Mesothelial cell of epicardium (in vitro differentiated cells): ENCODE data around the gene HMG20A. TPM values are rescaled to one million over a fixed set of nuclear protein-coding genes. Genes with fewer than 3 reads are reported as not detected.

Experiments used
- DNase-seq, 2 experiments: peaks; one replicate each; pipeline ENCODE4 v3.0.0; 2021; ENCODE audit warnings: low spot score in 2 of 2; ENCODE audit not compliant: unreplicated experiment in 2 of 2
- H3K27ac Mint-ChIP-seq: 2 replicates; pipeline ENCODE4 v1.8.0; 2021; ENCODE audit warnings: mixed read lengths
- H3K27me3 Mint-ChIP-seq: 2 replicates; pipeline ENCODE4 v1.8.0; 2021; ENCODE audit warnings: low read depth, mixed read lengths
- H3K36me3 Mint-ChIP-seq: 2 replicates; pipeline ENCODE4 v1.8.0; 2021; ENCODE audit warnings: mixed read lengths
- H3K4me1 Mint-ChIP-seq: 2 replicates; pipeline ENCODE4 v1.8.0; 2021; ENCODE audit warnings: mixed read lengths
- H3K4me3 Mint-ChIP-seq: 2 replicates; pipeline ENCODE4 v1.8.0; 2021; ENCODE audit warnings: mild to moderate bottlenecking, moderate library complexity, mixed read lengths
- H3K9me3 Mint-ChIP-seq: 2 replicates; pipeline ENCODE4 v1.8.0; 2021; ENCODE audit warnings: mixed read lengths
- CTCF ChIP-seq: fragments of 200-600 bp; sonication (generic); IDR thresholded peaks from one replicate; pipeline ENCODE4 v1.5.0; 2021; ENCODE audit warnings: antibody characterized with exemption; ENCODE audit not compliant: unreplicated experiment
- total RNA-seq: library from RNA; stranded (reverse); gene quantifications from 3 replicates; pipeline ENCODE4 v1.2.1, GENCODE V29; 2021

HMG20A gene
- total RNA-seq, 1 donor from 2014 or later = 70.5 TPM

DNA sequence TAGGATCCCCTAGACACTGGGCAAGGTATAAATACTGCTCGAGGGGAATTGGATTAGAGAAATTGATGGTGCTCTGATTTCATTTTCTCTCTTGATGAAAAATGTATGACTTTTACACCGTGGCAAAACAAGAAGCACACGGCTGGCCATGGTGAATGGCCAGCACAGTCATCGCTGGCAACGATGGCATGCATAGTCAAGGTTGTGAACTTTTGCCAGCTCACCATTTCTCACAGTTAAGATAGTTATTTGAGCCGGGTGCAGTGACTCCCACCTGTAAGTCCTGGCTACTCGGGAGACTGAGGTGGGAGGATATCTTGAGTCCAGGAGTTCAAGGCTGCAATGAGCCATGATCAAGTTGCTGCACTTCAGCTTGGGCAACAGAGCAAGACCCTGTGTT lies 95.4 kb downstream of the HMG20A start:
- H3K27me3 Mint-ChIP-seq = no peaks in the 10 kb centered on the region
- no peak for TF ChIP-seq CTCF
- H3K4me1 Mint-ChIP-seq = no peaks in the 10 kb centered on the region
- H3K36me3 Mint-ChIP-seq = peaks cover 7% of the 10 kb centered on the region
- H3K27ac Mint-ChIP-seq = no peak overlapping the region
- no peak overlapping the region for H3K4me3 Mint-ChIP-seq
- DNase-seq = no peak
- H3K9me3 Mint-ChIP-seq = no peaks in the 10 kb centered on the region

- Mint-ChIP-seq H3K4me1 (no peaks in the 10 kb centered on the region), H3K27me3 (no peaks in the 10 kb centered on the region), H3K4me3 (no peak overlapping the region), H3K27ac (no peak overlapping the region), H3K9me3 (no peaks in the 10 kb centered on the region), H3K36me3 (peaks cover 5% of the 10 kb centered on the region)
- TF ChIP-seq CTCF = no peak
- no peak for DNase-seq
Measured at GRCh38 chr15:77516786-77517185, 96.1 kb downstream of the HMG20A start.

- TF ChIP-seq CTCF = no peak
- Mint-ChIP-seq H3K4me1 (no peaks in the 10 kb centered on the region), H3K4me3 (no peak overlapping the region)
Measured at GRCh38 chr15:77517579-77517978, 96.9 kb downstream of the HMG20A start.

DNA sequence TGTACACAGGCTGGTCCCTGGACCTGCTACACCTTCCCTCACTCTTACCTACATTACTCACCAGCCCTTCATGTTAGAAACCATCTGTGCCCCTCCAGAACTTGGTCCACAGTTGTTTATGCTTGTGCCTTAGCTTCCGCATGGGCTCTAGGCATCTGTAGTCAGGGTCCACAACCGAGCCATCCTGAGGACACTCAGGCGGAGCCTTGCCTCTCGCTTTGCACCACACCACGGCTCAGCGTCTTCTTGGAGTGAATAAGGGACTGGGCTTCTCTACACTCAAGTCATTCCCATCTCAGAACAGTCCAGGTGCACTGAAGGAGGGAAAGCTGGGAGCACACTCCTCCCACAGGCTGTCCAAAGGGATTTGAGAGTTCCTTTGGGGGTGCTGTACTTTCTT lies 97.8 kb downstream of the HMG20A start:
- no peaks in the 10 kb centered on the region for H3K4me1 Mint-ChIP-seq
- no peak overlapping the region for H3K27ac Mint-ChIP-seq
- DNase-seq = no peak
- no peaks in the 10 kb centered on the region for H3K27me3 Mint-ChIP-seq
- no peak for TF ChIP-seq CTCF
- H3K36me3 Mint-ChIP-seq = no peaks in the 10 kb centered on the region
- no peak overlapping the region for H3K4me3 Mint-ChIP-seq
- H3K9me3 Mint-ChIP-seq = no peaks in the 10 kb centered on the region

More at GRCh38 chr15:77517579-77517978, 96.9 kb downstream of the HMG20A start:
- Mint-ChIP-seq H3K27ac (no peak overlapping the region), H3K9me3 (no peaks in the 10 kb centered on the region), H3K36me3 (peaks cover 5% of the 10 kb centered on the region), H3K27me3 (no peaks in the 10 kb centered on the region)
- no peak for DNase-seq

DNA sequence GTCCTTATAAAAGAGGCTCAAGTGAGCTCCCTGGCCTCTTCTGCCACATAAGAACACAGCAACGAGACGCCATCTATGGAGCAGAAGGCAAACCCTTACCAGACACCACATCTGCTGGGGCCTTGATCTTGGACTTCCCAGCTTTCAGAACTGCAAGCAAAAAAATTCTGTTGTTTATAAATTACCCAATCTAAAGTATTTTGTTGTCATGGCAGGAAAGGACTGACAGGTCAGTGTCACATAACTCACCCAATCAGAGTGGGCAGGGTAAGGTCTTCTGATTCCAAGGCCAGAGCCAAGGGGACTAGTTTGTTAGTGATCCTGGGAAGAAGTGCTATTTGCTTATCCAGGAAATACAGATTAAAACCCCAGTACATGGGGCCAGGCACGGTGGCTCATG lies 98.9 kb downstream of the HMG20A start:
- TF ChIP-seq CTCF = no peak
- no peak for DNase-seq
- H3K4me1 Mint-ChIP-seq = no peaks in the 10 kb centered on the region
- no peak overlapping the region for H3K27ac Mint-ChIP-seq
- H3K36me3 Mint-ChIP-seq = no peaks in the 10 kb centered on the region
- no peaks in the 10 kb centered on the region for H3K9me3 Mint-ChIP-seq
- H3K27me3 Mint-ChIP-seq = no peaks in the 10 kb centered on the region
- no peak overlapping the region for H3K4me3 Mint-ChIP-seq

GRCh38 chr15:77521206-77521605 lies 100.5 kb downstream of the HMG20A start:
- no peak for TF ChIP-seq CTCF
- H3K4me3 Mint-ChIP-seq = no peak overlapping the region
- H3K27ac Mint-ChIP-seq = no peak overlapping the region
- H3K9me3 Mint-ChIP-seq = no peaks in the 10 kb centered on the region
- H3K36me3 Mint-ChIP-seq = no peaks in the 10 kb centered on the region
- DNase-seq = no peak
- H3K4me1 Mint-ChIP-seq = peaks cover 15% of the 10 kb centered on the region
- no peaks in the 10 kb centered on the region for H3K27me3 Mint-ChIP-seq
